GM12892 (cell line): ENCODE measurements around the gene CAPN12.

Experiments
- DNase-seq: peaks from one replicate; pipeline ENCODE4 v3.0.0; 2011; ENCODE audit not compliant: insufficient read length
- FAIRE-seq: peaks from 2 replicates; lab custom pipeline; 2011; peaks lifted over from hg19 to GRCh38; lab: Jason Lieb, UNC
- POLR2A ChIP-seq: IDR thresholded peaks from 2 replicates; pipeline ENCODE4 v1.6.1; 2011; ENCODE audit warnings: low read depth, low read length, control low read depth
- POLR2AphosphoS5 ChIP-seq: IDR thresholded peaks from 2 replicates; pipeline ENCODE4 v1.6.1; 2011; ENCODE audit warnings: low read depth, low read length, control low read depth
- TAF1 ChIP-seq: IDR thresholded peaks from 2 replicates; pipeline ENCODE4 v1.6.1; 2011; ENCODE audit warnings: low read depth, mild to moderate bottlenecking, control low read depth, low read length, borderline replicate concordance

Gene CAPN12

GRCh38 chr19:38683393-38684077, 60.7 kb downstream of the CAPN12 start:
- TF ChIP-seq POLR2AphosphoS5: no peak
- no peak for TF ChIP-seq POLR2A
- no peak for TF ChIP-seq TAF1
- FAIRE-seq (peak; percentile 44), DNase-seq (no peak)

- FAIRE-seq (no peak), DNase-seq (no peak)
- TF ChIP-seq POLR2A: no peak
- TF ChIP-seq TAF1: no peak
Observed at GRCh38 chr19:38682872-38683392, 61.3 kb downstream of the CAPN12 start.

GRCh38 chr19:38682195-38682867, 61.9 kb downstream of the CAPN12 start:
- DNase-seq: no peak
- no peak for TF ChIP-seq TAF1
- no peak for TF ChIP-seq POLR2AphosphoS5
- TF ChIP-seq POLR2A: no peak
- FAIRE-seq: no peak
